HepG2 (cell line): Measurements from ENCODE around the gene UPF3B. TPM values are rescaled to one million over a fixed set of nuclear protein-coding genes. Genes with fewer than 3 reads are reported as not detected.

Source experiments
- CTCF ChIP-seq: sonication (generic); formaldehyde crosslinking; IDR thresholded peaks from 2 replicates; pipeline ENCODE4 v1.5.0; 2020; ENCODE audit warnings: mild to moderate bottlenecking, missing genetic modification reagents, moderate library complexity
- FUBP1 ChIP-seq: sonication (generic); formaldehyde crosslinking; IDR thresholded peaks from 2 replicates; pipeline ENCODE4 v1.5.1; 2020; ENCODE audit warnings: missing genetic modification reagents, mild to moderate bottlenecking, borderline replicate concordance
- GRHL1 ChIP-seq: sonication (generic); formaldehyde crosslinking; conservative IDR thresholded peaks from 2 replicates; pipeline ENCODE4 v1.8.0; 2022; ENCODE audit warnings: missing genetic modification reagents
- HNRNPLL ChIP-seq: fragments of 200-400 bp; formaldehyde crosslinking; IDR thresholded peaks from 2 replicates; pipeline ENCODE4 v1.6.1; 2017; ENCODE audit warnings: mild to moderate bottlenecking, low read depth, low read length; ENCODE audit not compliant: poor library complexity, severe bottlenecking
- PAXIP1 ChIP-seq: sonication (generic); formaldehyde crosslinking; conservative IDR thresholded peaks from 2 replicates; pipeline ENCODE4 v1.4.0; 2020; ENCODE audit warnings: mild to moderate bottlenecking, missing genetic modification reagents, moderate library complexity
- PBX2 ChIP-seq: IDR thresholded peaks from 2 replicates; pipeline ENCODE4 v1.6.1; 2016; ENCODE audit warnings: control low read depth
- SAP130 ChIP-seq: IDR thresholded peaks from 2 replicates; pipeline ENCODE4 v1.6.1; 2016; ENCODE audit warnings: low read depth
- SPEN ChIP-seq: sonication (generic); formaldehyde crosslinking; IDR thresholded peaks from 2 replicates; pipeline ENCODE4 v1.5.1; 2020; ENCODE audit warnings: low read depth, mild to moderate bottlenecking, missing genetic modification reagents
- THAP11 ChIP-seq: IDR thresholded peaks from 2 replicates; pipeline ENCODE4 v1.6.1; 2016; ENCODE audit warnings: missing biosample characterization, missing genetic modification reagents
- ZNF180 ChIP-seq: sonication (generic); formaldehyde crosslinking; IDR thresholded peaks from 2 replicates; pipeline ENCODE4 v1.4.0; 2020; ENCODE audit warnings: low read depth, missing genetic modification reagents, borderline replicate concordance
- ZNF280D ChIP-seq: sonication (generic); formaldehyde crosslinking; IDR thresholded peaks from 2 replicates; pipeline ENCODE4 v1.5.1; 2020; ENCODE audit warnings: mild to moderate bottlenecking, missing genetic modification reagents
- ZNF672 ChIP-seq: sonication (generic); formaldehyde crosslinking; IDR thresholded peaks from 2 replicates; pipeline ENCODE4 v1.8.1; 2022; ENCODE audit warnings: missing genetic modification reagents
- ZNF780A ChIP-seq: sonication (generic); formaldehyde crosslinking; IDR thresholded peaks from 2 replicates; pipeline ENCODE4 v1.8.0; 2022; ENCODE audit warnings: mild to moderate bottlenecking, missing genetic modification reagents, moderate library complexity
- polyA plus RNA-seq, 8 experiments: library from polyadenylated mRNA; depleted of rRNA in 3 of 8; stranded (reverse) in 7 of 8; unstranded in 1 of 8; fragments of >200 nt; fragmentation: Illumina TruSeq in 4 of 8; extraction: Trizol in 4 of 8; gene quantifications; 2 replicates each; pipeline versions ENCODE4 v1.2.1 to v1.2.3, GENCODE V29; 2011 to 2016; ENCODE audit warnings: low read depth in 4 of 8, missing spikeins in 1 of 8, mixed read lengths in 1 of 8; ENCODE audit not compliant: insufficient read depth in 1 of 8
- total RNA-seq, 5 experiments: library from RNA; depleted of rRNA; stranded (reverse); fragments of >200 nt; fragmentation: Illumina TruSeq; extraction: Trizol; gene quantifications; 2 replicates each; pipeline ENCODE4 v1.2.3, GENCODE V29; 2016; ENCODE audit warnings: low read depth in 1 of 5

UPF3B gene
- total and polyA plus RNA-seq, 2 of the 13 experiments (the other 11 are each of a cell fraction or from before 2014, with no cell fraction given), result 5.2 to 7.2 TPM

GRCh38 chrX:119852382-119853353, at the start of gene UPF3B (continued):
- TF ChIP-seq CTCF (CRISPR knock-in tag) (peak; percentile 8; the same call in 1 of the 2 replicates), THAP11 (peak; percentile 98), PAXIP1 (CRISPR knock-in tag) (peak; percentile 44; the same call in 1 of the 2 replicates), SAP130 (CRISPR knock-in tag) (peak; percentile 79), FUBP1 (CRISPR knock-in tag) (no peak), GRHL1 (CRISPR knock-in tag) (no peak), HNRNPLL (peak; percentile 43), PBX2 (CRISPR knock-in tag) (no peak), ZNF672 (CRISPR knock-in tag) (no peak), SPEN (CRISPR knock-in tag) (peak; percentile 70), ZNF180 (CRISPR knock-in tag) (no peak), ZNF780A (CRISPR knock-in tag) (no peak), ZNF280D (CRISPR knock-in tag) (no peak)
